Thoracic aorta (tissue), 2 donors: ENCODE measurements around the gene KRTAP10-4. TPM values are rescaled to one million over a fixed set of nuclear protein-coding genes. Genes with fewer than 3 reads are reported as not detected.

ENCODE experiments used
- ATAC-seq: fragments of 150-250 bp; one replicate; pipeline ENCODE4 v1.8.0; 2017; ENCODE audit warnings: low read depth; ENCODE audit not compliant: insufficient number of reproducible peaks, low FRiP score
- DNase-seq: peaks from one replicate; pipeline ENCODE4 v3.0.0-alpha.2; 2020; ENCODE audit warnings: low spot score
- H3K27ac ChIP-seq, 2 donors: fragments of 200-600 bp; sonication (generic); 1 replicate in 1 of 2; 2 replicates in 1 of 2; pipeline ENCODE4 v1.5.1; 2016; ENCODE audit warnings: mild to moderate bottlenecking in 2 of 2, moderate library complexity in 2 of 2
- H3K27me3 ChIP-seq: fragments of 200-600 bp; sonication (generic); replicated peaks from 2 replicates; pipeline ENCODE4 v1.6.0; 2016; ENCODE audit warnings: mild to moderate bottlenecking; ENCODE audit not compliant: insufficient read depth
- H3K36me3 ChIP-seq: fragments of 200-600 bp; sonication (generic); one replicate; pipeline ENCODE4 v1.5.1; 2016
- H3K4me1 ChIP-seq, 2 donors: fragments of 200-600 bp; sonication (generic); 1 replicate in 1 of 2; 2 replicates in 1 of 2; pipeline versions ENCODE4 v1.5.1 to v1.6.0; 2016; ENCODE audit warnings: low read depth in 2 of 2, mild to moderate bottlenecking in 1 of 2; ENCODE audit not compliant: control insufficient read depth in 1 of 2
- H3K4me3 ChIP-seq: fragments of 200-600 bp; sonication (generic); 2 replicates; pipeline ENCODE4 v1.5.1; 2016; ENCODE audit warnings: mild to moderate bottlenecking
- H3K9me3 ChIP-seq: fragments of 200-600 bp; sonication (generic); 2 replicates; pipeline ENCODE4 v1.5.1; 2016
- CTCF ChIP-seq: fragments of 200-600 bp; sonication (generic); IDR thresholded peaks from one replicate; pipeline ENCODE4 v1.5.1; 2019; ENCODE audit warnings: antibody characterized with exemption
- total RNA-seq, 2 donors: library from RNA; depleted of rRNA; stranded (reverse); fragments of >200 nt; gene quantifications; one replicate each; pipeline versions ENCODE4 v1.1.0 to v1.2.3, GENCODE V29; 2016

Gene KRTAP10-4
- total RNA-seq, 2 donors from 2014 or later: not detected

- Histone ChIP-seq H3K27ac (no peak overlapping the region), H3K36me3 (no peaks in the 10 kb centered on the region), H3K27me3 (no peaks in the 10 kb centered on the region), H3K9me3 (peaks cover 7% of the 10 kb centered on the region), H3K4me3 (no peak overlapping the region), H3K4me1 (no peaks in the 10 kb centered on the region)
- DNase-seq (no peak), ATAC-seq (no peak)
- TF ChIP-seq CTCF: no peak
Measured at GRCh38 chr21:44582055-44582454, 8.5 kb downstream of the KRTAP10-4 start.

DNA sequence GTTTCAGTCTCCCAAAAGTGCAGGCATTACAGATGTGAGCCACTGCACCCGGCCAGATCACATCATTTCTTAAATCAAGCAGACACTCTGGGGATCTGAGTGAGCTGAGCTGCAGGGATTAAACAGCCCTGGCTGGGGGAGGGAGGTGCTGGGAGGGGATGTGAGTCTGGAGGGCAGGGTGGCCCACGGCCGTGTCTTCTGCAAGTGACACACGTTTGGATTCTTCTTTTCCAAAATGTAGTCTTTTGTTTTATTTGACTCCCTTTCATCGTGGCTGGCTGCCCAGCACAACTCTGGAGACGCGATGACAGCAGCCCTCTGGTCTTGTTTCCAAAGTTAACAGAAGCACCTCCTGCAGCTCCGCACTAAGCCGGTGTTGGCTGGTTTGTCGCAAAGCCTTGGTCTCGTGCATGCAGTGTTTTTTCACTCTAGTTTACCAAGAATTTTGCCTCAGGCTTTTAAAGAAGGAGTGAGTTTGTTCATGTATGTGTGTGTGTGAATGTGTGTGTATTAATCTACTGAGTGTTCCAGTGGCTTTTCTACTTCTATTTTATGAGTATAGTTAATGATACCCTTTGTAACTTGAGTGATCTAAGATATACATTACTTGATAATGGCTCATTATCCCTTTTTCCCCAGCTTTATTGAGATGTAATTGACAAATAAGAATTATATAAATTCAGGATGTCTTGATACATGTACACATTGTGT lies 9.7 kb downstream of the KRTAP10-4 start:
- no peaks in the 10 kb centered on the region for H3K36me3 ChIP-seq
- no peak overlapping the region for H3K27ac ChIP-seq
- ATAC-seq (no peak), DNase-seq (no peak)
- peaks cover 7% of the 10 kb centered on the region for H3K9me3 ChIP-seq
- H3K4me3 ChIP-seq: no peak overlapping the region
- no peak for TF ChIP-seq CTCF
- H3K27me3 ChIP-seq: no peaks in the 10 kb centered on the region
- H3K4me1 ChIP-seq: no peaks in the 10 kb centered on the region

GRCh38 chr21:44583800-44584147 lies 10.2 kb downstream of the KRTAP10-4 start:
- Histone ChIP-seq H3K36me3 (no peaks in the 10 kb centered on the region), H3K4me1 (no peaks in the 10 kb centered on the region), H3K27me3 (no peaks in the 10 kb centered on the region), H3K27ac (no peak overlapping the region), H3K4me3 (no peak overlapping the region), H3K9me3 (peaks cover 7% of the 10 kb centered on the region)
- DNase-seq: no peak
- ATAC-seq: no peak
- TF ChIP-seq CTCF: no peak

DNA sequence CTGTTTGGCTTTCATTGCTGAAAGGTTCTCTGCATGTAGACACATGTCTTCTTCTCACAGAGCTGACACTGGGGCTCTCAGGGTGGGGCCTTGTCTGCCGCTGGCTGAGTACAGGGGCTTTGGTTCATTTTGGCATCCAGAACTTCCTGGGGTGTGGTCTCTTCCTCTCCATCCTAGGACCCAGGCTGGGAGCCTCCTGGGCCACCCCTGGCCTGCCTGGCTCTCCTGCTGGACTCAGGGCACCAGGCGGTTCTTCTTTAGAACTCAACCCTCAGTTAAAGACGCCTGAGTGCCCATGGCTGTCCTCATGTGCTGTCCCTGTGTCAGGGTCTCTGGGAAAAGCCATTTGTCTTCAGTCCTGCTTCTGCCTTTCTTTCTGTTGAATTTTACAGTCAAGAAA lies 12.4 kb downstream of the KRTAP10-4 start:
- DNase-seq (no peak), ATAC-seq (no peak)
- H3K4me3 ChIP-seq: no peak overlapping the region
- H3K27me3 ChIP-seq: no peaks in the 10 kb centered on the region
- H3K27ac ChIP-seq: no peak overlapping the region
- H3K9me3 ChIP-seq: peaks cover 7% of the 10 kb centered on the region
- TF ChIP-seq CTCF: no peak
- H3K4me1 ChIP-seq: no peaks in the 10 kb centered on the region
- no peaks in the 10 kb centered on the region for H3K36me3 ChIP-seq

DNA sequence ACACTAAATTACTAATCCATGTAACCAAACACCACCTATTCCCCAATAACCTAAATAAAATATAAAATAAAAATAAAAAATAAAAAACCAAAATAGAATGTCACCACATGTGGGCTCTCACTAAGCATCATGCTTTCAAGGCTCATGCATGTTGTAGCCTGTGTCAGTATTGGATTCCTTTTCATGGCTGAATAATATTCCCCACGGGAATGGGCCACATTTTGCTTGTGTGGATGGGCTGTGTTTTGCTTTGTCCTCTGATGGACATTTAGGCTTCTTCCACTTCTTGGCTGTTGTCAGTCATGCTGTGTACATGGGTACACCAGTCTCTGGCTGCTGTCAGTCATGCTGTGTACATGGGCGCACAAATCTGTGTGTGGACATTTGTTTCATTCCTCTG lies 15.6 kb downstream of the KRTAP10-4 start:
- ATAC-seq: no peak

More for the DNA sequence above, 15.6 kb downstream of the KRTAP10-4 start:
- Histone ChIP-seq H3K27ac (no peak overlapping the region), H3K36me3 (no peaks in the 10 kb centered on the region), H3K27me3 (no peaks in the 10 kb centered on the region), H3K4me1 (no peaks in the 10 kb centered on the region), H3K9me3 (no peaks in the 10 kb centered on the region), H3K4me3 (no peak overlapping the region)
- TF ChIP-seq CTCF: no peak
- DNase-seq: no peak
